OCI-LY7 (cell line): ENCODE data around the gene GSG1L.

Source experiments
- EZH2phosphoT487 ChIP-seq: fragments of 200-600 bp; sonication (generic); IDR thresholded peaks from 2 replicates; pipeline ENCODE4 v1.6.1; 2018; ENCODE audit warnings: low read depth, borderline replicate concordance, mild to moderate bottlenecking, mixed run types, antibody characterized with exemption, low read length, moderate library complexity, mixed read lengths
- TF ChIP-seq, protein P1 (sequence below): fragments of 200-600 bp; sonication (generic); conservative IDR thresholded peaks from 2 replicates; pipeline ENCODE4 v1.5.1; 2014; ENCODE audit warnings: mild to moderate bottlenecking, antibody characterized with exemption, low read length, moderate library complexity, mixed read lengths

DNA sequence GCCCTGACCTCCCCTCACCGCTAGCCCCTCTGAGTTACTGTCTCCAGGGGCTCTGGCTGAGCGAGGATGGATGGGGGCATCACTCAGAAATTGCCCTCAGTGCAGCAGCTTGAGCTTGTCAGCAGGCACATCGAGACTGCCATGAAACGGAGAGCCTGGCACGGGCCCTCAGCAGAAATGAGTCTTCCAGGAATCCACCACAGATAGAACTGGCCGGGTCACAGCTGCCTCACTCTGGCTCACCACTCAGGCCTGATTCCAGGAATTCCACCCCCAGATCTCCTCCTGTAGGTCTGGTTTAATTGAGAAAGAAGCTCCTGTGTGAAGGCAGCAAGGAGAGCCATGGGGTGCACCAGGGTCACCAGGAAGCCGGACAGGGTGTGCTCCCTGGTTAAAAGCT, 85.5 kb downstream of the GSG1L start:
- TF ChIP-seq, protein P1, sequence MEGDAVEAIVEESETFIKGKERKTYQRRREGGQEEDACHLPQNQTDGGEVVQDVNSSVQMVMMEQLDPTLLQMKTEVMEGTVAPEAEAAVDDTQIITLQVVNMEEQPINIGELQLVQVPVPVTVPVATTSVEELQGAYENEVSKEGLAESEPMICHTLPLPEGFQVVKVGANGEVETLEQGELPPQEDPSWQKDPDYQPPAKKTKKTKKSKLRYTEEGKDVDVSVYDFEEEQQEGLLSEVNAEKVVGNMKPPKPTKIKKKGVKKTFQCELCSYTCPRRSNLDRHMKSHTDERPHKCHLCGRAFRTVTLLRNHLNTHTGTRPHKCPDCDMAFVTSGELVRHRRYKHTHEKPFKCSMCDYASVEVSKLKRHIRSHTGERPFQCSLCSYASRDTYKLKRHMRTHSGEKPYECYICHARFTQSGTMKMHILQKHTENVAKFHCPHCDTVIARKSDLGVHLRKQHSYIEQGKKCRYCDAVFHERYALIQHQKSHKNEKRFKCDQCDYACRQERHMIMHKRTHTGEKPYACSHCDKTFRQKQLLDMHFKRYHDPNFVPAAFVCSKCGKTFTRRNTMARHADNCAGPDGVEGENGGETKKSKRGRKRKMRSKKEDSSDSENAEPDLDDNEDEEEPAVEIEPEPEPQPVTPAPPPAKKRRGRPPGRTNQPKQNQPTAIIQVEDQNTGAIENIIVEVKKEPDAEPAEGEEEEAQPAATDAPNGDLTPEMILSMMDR: no peak
- TF ChIP-seq EZH2phosphoT487: no peak
